ENCODE data around the gene DNAI7. TPM values are rescaled to one million over a fixed set of nuclear protein-coding genes. Genes with fewer than 3 reads are reported as not detected.

DNAI7 gene
- total RNA-seq, 4 donors from 2014 or later, result 5.1 to 9.2 (median 6.9) TPM

- Histone ChIP-seq H3K4me3 (replicated peaks in 1 of 3) (no peak overlapping the region), H3K4me1 (no peaks in the 10 kb centered on the region), H3K27me3 (no peaks in the 10 kb centered on the region), H3K9me3 (no peaks in the 10 kb centered on the region), H3K27ac (no peak overlapping the region), H3K36me3 (no peaks in the 10 kb centered on the region)
- TF ChIP-seq POLR2A (IDR thresholded peaks at IDR 0.05), result no peak
- no peak for TF ChIP-seq CTCF (IDR thresholded peaks at IDR 0.05)
- WGBS, 2 donors, result 84 to 95% methylated on average over 1 of the region's 1 CpG
- no peak for DNase-seq
- intact Hi-C loops (cut with DNase I), result no loop called here
Measured at GRCh38 chr12:25123126-25123525, 71.8 kb downstream of the DNAI7 start.

DNA sequence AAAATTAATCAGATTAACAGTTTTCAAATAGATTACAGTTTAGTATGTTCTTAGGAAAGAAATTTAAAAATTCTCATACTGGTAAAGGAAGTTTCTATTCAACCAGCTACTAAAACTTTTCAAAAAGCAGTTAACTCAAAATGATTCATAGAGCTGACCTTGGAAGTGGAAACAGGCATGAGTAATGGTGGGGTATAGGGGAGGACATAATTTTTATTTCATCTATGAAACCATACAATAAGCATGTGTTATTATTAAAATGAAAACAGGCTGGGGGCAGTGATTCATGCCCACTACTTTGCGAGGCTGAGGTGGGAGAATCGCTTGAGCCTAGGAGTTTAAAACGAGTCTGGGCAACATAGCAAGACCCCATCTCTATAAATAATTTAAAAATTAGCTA is 73.0 kb downstream of the DNAI7 start:
- Histone ChIP-seq H3K4me3 (replicated peaks in 1 of 3) (no peak overlapping the region), H3K27ac (no peak overlapping the region), H3K36me3 (no peaks in the 10 kb centered on the region), H3K27me3 (no peaks in the 10 kb centered on the region), H3K4me1 (no peaks in the 10 kb centered on the region), H3K9me3 (no peaks in the 10 kb centered on the region)
- 94 to 100% methylated on average over 3 of the region's 3 CpGs for WGBS, 2 donors
- no peak for TF ChIP-seq CTCF (IDR thresholded peaks at IDR 0.05)
- TF ChIP-seq POLR2A (IDR thresholded peaks at IDR 0.05), result no peak
- no peak for DNase-seq
- intact Hi-C loops (cut with DNase I), result no loop called here

DNA sequence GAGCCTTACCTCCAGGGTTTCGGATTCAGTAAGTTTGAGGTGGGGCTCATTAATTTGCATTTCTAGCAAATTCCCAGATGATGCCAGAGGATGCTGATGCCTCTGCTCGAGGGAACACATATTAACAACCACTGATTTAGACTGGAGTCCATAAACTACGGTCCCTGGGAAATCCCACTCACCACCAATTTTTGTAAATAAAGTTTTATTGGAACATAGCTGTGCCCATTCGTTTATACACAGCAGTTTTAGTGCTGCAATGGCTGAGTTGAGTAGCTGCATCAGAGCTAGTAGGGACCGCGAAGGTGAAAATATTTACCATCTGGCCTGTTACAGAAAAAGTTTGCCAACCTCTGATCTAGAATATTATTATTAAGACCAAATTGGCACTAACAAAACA is 73.8 kb downstream of the DNAI7 start:
- WGBS, 2 donors, result 91 to 95% methylated on average over 6 of the region's 6 CpGs

GRCh38 chr12:25119020-25119419 is 75.9 kb downstream of the DNAI7 start:
- Histone ChIP-seq H3K4me1 (no peaks in the 10 kb centered on the region), H3K36me3 (no peaks in the 10 kb centered on the region), H3K27me3 (no peaks in the 10 kb centered on the region), H3K4me3 (replicated peaks in 1 of 3) (no peak overlapping the region), H3K27ac (no peak overlapping the region), H3K9me3 (no peaks in the 10 kb centered on the region)
- DNase-seq, result no peak
- TF ChIP-seq CTCF (IDR thresholded peaks at IDR 0.05) (no peak), POLR2A (IDR thresholded peaks at IDR 0.05) (no peak)
- intact Hi-C loops (cut with DNase I), result no loop called here
- 70 to 79% methylated on average over 1 of the region's 1 CpG for WGBS, 2 donors

More for the DNA sequence above, 73.8 kb downstream of the DNAI7 start:
- Histone ChIP-seq H3K27ac (no peak overlapping the region), H3K36me3 (no peaks in the 10 kb centered on the region), H3K4me1 (no peaks in the 10 kb centered on the region), H3K27me3 (no peaks in the 10 kb centered on the region), H3K4me3 (replicated peaks in 1 of 3) (no peak overlapping the region), H3K9me3 (no peaks in the 10 kb centered on the region)
- intact Hi-C loops (cut with DNase I), result no loop called here
- TF ChIP-seq POLR2A (IDR thresholded peaks at IDR 0.05) (no peak), CTCF (IDR thresholded peaks at IDR 0.05) (no peak)
- DNase-seq, result no peak

DNA sequence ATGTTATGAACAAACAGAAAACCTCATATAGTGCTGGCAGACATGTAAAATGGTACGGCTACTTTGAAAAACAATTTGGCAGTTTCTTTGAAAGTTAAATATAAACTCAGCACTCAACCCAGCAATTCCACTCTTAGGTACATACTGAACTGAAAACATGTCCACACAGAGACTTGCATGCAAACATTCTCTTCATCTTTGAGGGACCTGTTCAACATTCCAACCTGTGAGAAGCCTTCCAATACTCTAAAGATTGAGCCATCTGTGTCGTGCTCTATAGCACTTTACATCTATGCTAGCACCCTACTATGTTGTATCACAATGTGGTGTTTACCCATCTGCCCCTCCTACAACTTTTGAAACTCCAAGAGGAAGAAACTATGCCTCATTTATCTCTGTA is 79.3 kb downstream of the DNAI7 start:
- Histone ChIP-seq H3K4me1 (no peaks in the 10 kb centered on the region), H3K36me3 (no peaks in the 10 kb centered on the region), H3K27ac (no peak overlapping the region), H3K4me3 (replicated peaks in 1 of 3) (no peak overlapping the region), H3K9me3 (no peaks in the 10 kb centered on the region), H3K27me3 (no peaks in the 10 kb centered on the region)
- no peak for TF ChIP-seq POLR2A (IDR thresholded peaks at IDR 0.05)
- TF ChIP-seq CTCF (IDR thresholded peaks at IDR 0.05), result no peak
- no peak for DNase-seq
- 68 to 76% methylated on average over 2 of the region's 2 CpGs for WGBS, 2 donors
- intact Hi-C loops (cut with DNase I), result no loop called here
